Endothelial cell of umbilical vein (primary cell): ENCODE data around the gene SLC9B2.

Source experiments
- CTCF ChIP-seq, 2 donors: IDR thresholded peaks; 1 replicate in 1 of 2; 2 replicates in 1 of 2; pipeline ENCODE4 v1.5.1; 2011; ENCODE audit warnings: low read length in 2 of 2, mild to moderate bottlenecking in 2 of 2, moderate library complexity in 2 of 2, control low read depth in 1 of 2, inconsistent platforms in 1 of 2, low read depth in 1 of 2; ENCODE audit not compliant: insufficient read depth in 1 of 2; ENCODE audit errors: extremely low read depth in 1 of 2
- POLR2A ChIP-seq: IDR thresholded peaks from 2 replicates; pipeline ENCODE4 v1.6.1; 2012; ENCODE audit warnings: low read depth, mild to moderate bottlenecking, control low read depth, low read length

GRCh38 chr4:103100691-103101090 lies 24.1 kb upstream of the SLC9B2 start:
- TF ChIP-seq POLR2A (no peak), CTCF (IDR thresholded peaks at IDR 0.05; ENCODE audit: extremely low read depth in 1 of 2, insufficient read depth in 1 of 2, low read depth in 1 of 2, low read length in 2 of 2) (no peak)
